GM23338 (cell line): ENCODE data around the gene ADGRL1. TPM values are rescaled to one million over a fixed set of nuclear protein-coding genes. Genes with fewer than 3 reads are reported as not detected.
"Not testable (repeated sequence)": the region's sequence is repeated elsewhere in the genome, so short reads cannot be mapped to it uniquely, and the experiment has no call there.

Experiments used
- ATAC-seq: fragments of 200-7000 bp; cut with Tn5 transposase; 3 replicates; pipeline ENCODE4 v1.9.1; 2020
- DNase-seq: peaks from one replicate; pipeline ENCODE4 v3.0.0-alpha.2; 2015; ENCODE audit warnings: low spot score
- H2AFZ ChIP-seq: fragments of 200-600 bp; sonication (generic); 2 replicates; pipeline ENCODE4 v1.8.0; 2016; ENCODE audit warnings: antibody characterized with exemption, mild to moderate bottlenecking, moderate library complexity
- H3F3A ChIP-seq: fragments of 200-600 bp; sonication (generic); replicated peaks from 2 replicates; pipeline ENCODE4 v1.8.0; 2017; ENCODE audit warnings: antibody characterized with exemption, mixed run types, low read depth
- H3K27ac ChIP-seq: fragments of 200-600 bp; sonication (generic); 2 replicates; pipeline ENCODE4 v1.6.1; 2016; ENCODE audit warnings: low read depth
- H3K27me3 ChIP-seq: fragments of 200-600 bp; sonication (generic); 2 replicates; pipeline ENCODE4 v1.8.0; 2016; ENCODE audit warnings: mild to moderate bottlenecking, mixed run types, moderate library complexity; ENCODE audit not compliant: insufficient read depth
- H3K36me3 ChIP-seq: fragments of 200-600 bp; sonication (generic); 2 replicates; pipeline ENCODE4 v1.8.0; 2016; ENCODE audit warnings: mild to moderate bottlenecking; ENCODE audit not compliant: insufficient read depth
- H3K4me1 ChIP-seq: fragments of 200-600 bp; sonication (generic); 2 replicates; pipeline ENCODE4 v1.8.0; 2016; ENCODE audit warnings: mild to moderate bottlenecking, moderate library complexity; ENCODE audit not compliant: insufficient read depth
- H3K4me2 ChIP-seq: fragments of 200-600 bp; sonication (generic); 2 replicates; pipeline ENCODE4 v1.7.1; 2017; ENCODE audit warnings: mixed run types
- H3K4me3 ChIP-seq: fragments of 200-600 bp; sonication (generic); 2 replicates; pipeline ENCODE4 v1.6.1; 2016; ENCODE audit warnings: mixed run types
- H3K79me2 ChIP-seq: fragments of 200-600 bp; sonication (generic); replicated peaks from 2 replicates; pipeline ENCODE4 v1.8.0; 2017; ENCODE audit warnings: mild to moderate bottlenecking; ENCODE audit not compliant: insufficient read depth
- H3K9me2 ChIP-seq: fragments of 200-600 bp; sonication (generic); 2 replicates; pipeline ENCODE4 v1.8.0; 2017; ENCODE audit not compliant: insufficient read depth
- H4K20me1 ChIP-seq: fragments of 200-600 bp; sonication (generic); replicated peaks from 2 replicates; pipeline ENCODE4 v1.8.0; 2017; ENCODE audit warnings: mild to moderate bottlenecking; ENCODE audit not compliant: insufficient read depth
- H3K27ac Mint-ChIP-seq: 2 replicates; pipeline ENCODE4 v1.8.0; 2020; ENCODE audit warnings: inconsistent platforms, mild to moderate bottlenecking, moderate library complexity, mixed read lengths
- H3K27me3 Mint-ChIP-seq: 3 replicates; pipeline ENCODE4 v1.8.0; 2022; ENCODE audit warnings: low read depth, mild to moderate bottlenecking, moderate library complexity, mixed read lengths, inconsistent platforms; ENCODE audit not compliant: insufficient read depth, poor library complexity
- H3K36me3 Mint-ChIP-seq: 3 replicates; pipeline ENCODE4 v1.8.0; 2021; ENCODE audit warnings: low read depth, mild to moderate bottlenecking, inconsistent platforms, moderate library complexity, mixed read lengths
- H3K4me1 Mint-ChIP-seq: 3 replicates; pipeline ENCODE4 v1.8.0; 2020; ENCODE audit warnings: mild to moderate bottlenecking, inconsistent platforms, mixed read lengths
- H3K4me3 Mint-ChIP-seq: 3 replicates; pipeline ENCODE4 v1.8.0; 2021; ENCODE audit warnings: moderate library complexity, mild to moderate bottlenecking, inconsistent platforms, mixed read lengths
- H3K9me3 Mint-ChIP-seq: 3 replicates; pipeline ENCODE4 v1.8.0; 2020; ENCODE audit warnings: moderate library complexity, mild to moderate bottlenecking, inconsistent platforms, mixed read lengths
- CREB1 ChIP-seq: fragments of 250-450 bp; sonication (Bioruptor Pico); IDR thresholded peaks from 2 replicates; pipeline ENCODE4 v1.5.0; 2020; ENCODE audit warnings: low read depth, mild to moderate bottlenecking, moderate library complexity
- ETS1 ChIP-seq: IDR thresholded peaks from 2 replicates; pipeline ENCODE4 v1.6.1; 2016; ENCODE audit warnings: antibody characterized with exemption
- EZH2 ChIP-seq: fragments of 200-600 bp; sonication (generic); IDR thresholded peaks from one replicate; pipeline ENCODE4 v1.8.0; 2017; ENCODE audit warnings: antibody characterized with exemption, mild to moderate bottlenecking, low read depth; ENCODE audit not compliant: unreplicated experiment
- EZH2phosphoT487 ChIP-seq: fragments of 200-600 bp; sonication (generic); IDR thresholded peaks from one replicate; pipeline ENCODE4 v1.8.1; 2018; ENCODE audit warnings: antibody characterized with exemption; ENCODE audit not compliant: unreplicated experiment
- JUNB ChIP-seq: IDR thresholded peaks from one replicate; pipeline ENCODE4 v1.6.1; 2016; ENCODE audit warnings: antibody characterized with exemption; ENCODE audit not compliant: unreplicated experiment
- NANOG ChIP-seq: IDR thresholded peaks from 2 replicates; pipeline ENCODE4 v1.6.1; 2016; ENCODE audit warnings: antibody characterized with exemption, borderline replicate concordance
- POLR2AphosphoS5 ChIP-seq: IDR thresholded peaks from 2 replicates; pipeline ENCODE4 v1.6.1; 2016; ENCODE audit warnings: antibody characterized with exemption, low read depth
- REST ChIP-seq: IDR thresholded peaks from one replicate; pipeline ENCODE4 v1.6.1; 2018; ENCODE audit warnings: antibody characterized with exemption; ENCODE audit not compliant: unreplicated experiment
- STAT1 ChIP-seq: IDR thresholded peaks from one replicate; pipeline ENCODE4 v1.6.1; 2016; ENCODE audit warnings: antibody characterized with exemption; ENCODE audit not compliant: unreplicated experiment
- ZNF114 ChIP-seq: fragments of 250-450 bp; sonication (Bioruptor Pico); IDR thresholded peaks from 2 replicates; pipeline ENCODE4 v1.5.0; 2020; ENCODE audit warnings: mild to moderate bottlenecking, moderate library complexity
- ZNF331 ChIP-seq: fragments of 250-450 bp; sonication (Bioruptor Pico); IDR thresholded peaks from 2 replicates; pipeline ENCODE4 v1.5.0; 2020; ENCODE audit warnings: low read depth, mild to moderate bottlenecking, moderate library complexity
- polyA plus RNA-seq: library from polyadenylated mRNA; unstranded; fragments of >200 nt; fragmentation: Nextera tagmentation; extraction: Ambion mirVana; gene quantifications from 2 replicates; pipeline ENCODE4 v1.2.1, GENCODE V29; 2016
- total RNA-seq: library from RNA; depleted of rRNA; stranded (reverse); fragments of >200 nt; shearing (Covaris generic); gene quantifications from 2 replicates; pipeline ENCODE4 v1.2.3, GENCODE V29; 2014

The ADGRL1 gene
- total and polyA plus RNA-seq, 2 experiments from 2014 or later = 20.6 to 100 TPM

- not testable (repeated sequence) for H3K9me3 Mint-ChIP-seq, ATAC-seq, H3K4me2 ChIP-seq, H3K4me3 Mint-ChIP-seq, H3K27ac Mint-ChIP-seq, DNase-seq, H3K36me3 ChIP-seq, H3K36me3 Mint-ChIP-seq, H3K27ac ChIP-seq, H3K27me3 ChIP-seq, H3K79me2 ChIP-seq, H3K4me3 ChIP-seq, H2AFZ ChIP-seq, H3K9me2 ChIP-seq
- peaks cover 26% of the 10 kb centered on the region; the same call in 1 of the 2 replicates for H3K4me1 ChIP-seq
- Mint-ChIP-seq H3K4me1 (peaks cover 32% of the 10 kb centered on the region), H3K27me3 (peaks cover 19% of the 10 kb centered on the region)
- H3F3A ChIP-seq = 0 out of 2 replicates have a peak, but pooled peaks cover 11% of the 10 kb centered on the region
- H4K20me1 ChIP-seq = peaks cover 12% of the 10 kb centered on the region; the same call in 1 of the 2 replicates
Observed at GRCh38 chr19:14146169-14146568, 59.8 kb downstream of the ADGRL1 start.

- DNase-seq (no peak), ATAC-seq (no peak)
- Histone ChIP-seq H3K79me2 (no peaks in the 10 kb centered on the region), H4K20me1 (peaks cover 12% of the 10 kb centered on the region; the same call in 1 of the 2 replicates), H2AFZ (no peak overlapping the region), H3K36me3 (no peaks in the 10 kb centered on the region; the same call in 1 of the 2 replicates), H3K27ac (no peak overlapping the region), H3K4me3 (no peak overlapping the region), H3K9me2 (no peaks in the 10 kb centered on the region), H3K27me3 (no peaks in the 10 kb centered on the region), H3K4me2 (no peak overlapping the region), H3K4me1 (peaks cover 26% of the 10 kb centered on the region; the same call in 1 of the 2 replicates), H3F3A (0 out of 2 replicates have a peak, but pooled peaks cover 10% of the 10 kb centered on the region)
- no peaks in the 10 kb centered on the region; the same call in 2 of the 3 replicates for H3K36me3 Mint-ChIP-seq
- peaks cover 32% of the 10 kb centered on the region for H3K4me1 Mint-ChIP-seq
- no peak for TF ChIP-seq STAT1
- no peak for TF ChIP-seq EZH2
- TF ChIP-seq POLR2AphosphoS5 = no peak
- no peak for TF ChIP-seq CREB1 (CRISPR knock-in tag)
- TF ChIP-seq JUNB = no peak
- no peak for TF ChIP-seq ETS1
- TF ChIP-seq ZNF114 (CRISPR knock-in tag) = no peak
- TF ChIP-seq EZH2phosphoT487 = no peak
- no peak for TF ChIP-seq NANOG
- TF ChIP-seq REST = no peak
- TF ChIP-seq ZNF331 (CRISPR knock-in tag) = no peak
- H3K4me3 Mint-ChIP-seq = no peak overlapping the region
- H3K27me3 Mint-ChIP-seq = peaks cover 19% of the 10 kb centered on the region
- peaks cover 3% of the 10 kb centered on the region; the same call in 1 of the 3 replicates for H3K9me3 Mint-ChIP-seq
- H3K27ac Mint-ChIP-seq = no peak overlapping the region
Observed at GRCh38 chr19:14145381-14145780, 60.6 kb downstream of the ADGRL1 start.
